Ascending aorta (tissue), 2 donors: ENCODE data around the gene HLF. TPM values are rescaled to one million over a fixed set of nuclear protein-coding genes. Genes with fewer than 3 reads are reported as not detected.

ENCODE experiments used
- DNase-seq, 2 donors: peaks; one replicate each; pipeline ENCODE4 v3.0.0-alpha.2; 2019; ENCODE audit warnings: low spot score in 2 of 2
- H3K27ac ChIP-seq, 2 donors: fragments of 200-600 bp; sonication (generic); one replicate each; pipeline ENCODE4 v1.5.1; 2016 to 2017; ENCODE audit warnings: mild to moderate bottlenecking in 1 of 2
- H3K27me3 ChIP-seq: fragments of 200-600 bp; sonication (generic); one replicate; pipeline ENCODE4 v1.5.1; 2017
- H3K36me3 ChIP-seq, 2 donors: fragments of 200-600 bp; sonication (generic); one replicate each; pipeline ENCODE4 v1.5.1; 2016
- H3K4me1 ChIP-seq, 2 donors: fragments of 200-600 bp; sonication (generic); one replicate each; pipeline ENCODE4 v1.5.1; 2016 to 2017; ENCODE audit warnings: mild to moderate bottlenecking in 1 of 2
- H3K4me3 ChIP-seq, 2 donors: fragments of 200-600 bp; sonication (generic); one replicate each; pipeline ENCODE4 v1.5.1; 2016 to 2017; ENCODE audit warnings: mild to moderate bottlenecking in 1 of 2
- H3K9me3 ChIP-seq, 2 donors: fragments of 200-600 bp; sonication (generic); one replicate each; pipeline ENCODE4 v1.5.1; 2016
- intact Hi-C: fragments of 100-400 bp; cut with DNase I; formaldehyde crosslinking; loops from one replicate; pipeline ENCODE4 v1.15.1; 2023
- total RNA-seq: library from RNA; depleted of rRNA; stranded (reverse); fragments of >200 nt; gene quantifications from one replicate; pipeline ENCODE4 v1.1.0, GENCODE V29; 2016
- TF ChIP-seq, protein P1 (sequence below), 3 experiments: fragments of 200-600 bp in 2 of 3; fragments of 450-650 bp in 1 of 3; sonication (generic) in 2 of 3; IDR thresholded peaks; one replicate each; pipeline ENCODE4 v1.5.1; 2016 to 2019; ENCODE audit warnings: antibody characterized with exemption in 3 of 3, mild to moderate bottlenecking in 1 of 3, moderate library complexity in 1 of 3

HLF gene
- total RNA-seq, 1 donor from 2014 or later: 11.3 TPM

DNA sequence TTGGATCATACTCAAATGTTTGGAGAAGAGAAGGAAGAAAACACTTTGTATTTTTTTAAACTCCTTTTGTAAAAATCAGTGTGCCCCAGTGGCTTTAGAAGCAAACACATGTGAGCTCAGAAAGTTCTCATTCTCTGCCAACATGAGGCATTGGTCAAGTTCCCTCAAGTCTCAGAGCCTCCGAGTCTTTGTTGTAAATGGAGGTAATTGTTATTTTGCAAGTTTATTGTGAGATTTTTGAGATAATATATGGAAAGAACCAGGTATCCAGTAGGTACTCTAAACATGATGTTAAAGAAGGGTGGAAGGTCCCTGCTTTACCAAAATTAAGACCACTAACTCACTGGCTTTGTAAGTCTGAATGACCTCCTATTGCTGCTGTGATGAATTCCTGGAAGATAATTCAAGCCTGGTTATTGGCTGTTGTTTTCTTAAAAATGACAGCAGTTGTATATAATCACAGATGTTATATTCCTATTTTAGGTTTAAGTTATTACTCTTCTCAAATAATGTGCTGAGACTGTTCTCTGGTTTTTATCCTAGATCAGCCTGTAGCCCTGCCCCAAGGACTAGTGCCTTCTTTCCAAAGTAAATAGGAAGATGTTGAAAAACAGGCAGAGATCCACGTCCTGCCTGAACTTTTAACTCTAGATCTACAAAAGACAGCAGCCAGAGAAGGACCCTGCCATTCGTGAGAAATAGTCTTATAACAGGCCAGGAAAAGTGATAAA is 2.4 kb downstream of the HLF start:
- Histone ChIP-seq H3K4me3 (peak overlapping the region; percentile 60 to 85), H3K27me3 (no peaks in the 10 kb centered on the region), H3K36me3 (no peaks in the 10 kb centered on the region), H3K4me1 (peaks cover 10 to 17% of the 10 kb centered on the region in 2 donors), H3K27ac (peak overlapping the region; percentile 85 to 90), H3K9me3 (no peaks in the 10 kb centered on the region)
- TF ChIP-seq, protein P1, sequence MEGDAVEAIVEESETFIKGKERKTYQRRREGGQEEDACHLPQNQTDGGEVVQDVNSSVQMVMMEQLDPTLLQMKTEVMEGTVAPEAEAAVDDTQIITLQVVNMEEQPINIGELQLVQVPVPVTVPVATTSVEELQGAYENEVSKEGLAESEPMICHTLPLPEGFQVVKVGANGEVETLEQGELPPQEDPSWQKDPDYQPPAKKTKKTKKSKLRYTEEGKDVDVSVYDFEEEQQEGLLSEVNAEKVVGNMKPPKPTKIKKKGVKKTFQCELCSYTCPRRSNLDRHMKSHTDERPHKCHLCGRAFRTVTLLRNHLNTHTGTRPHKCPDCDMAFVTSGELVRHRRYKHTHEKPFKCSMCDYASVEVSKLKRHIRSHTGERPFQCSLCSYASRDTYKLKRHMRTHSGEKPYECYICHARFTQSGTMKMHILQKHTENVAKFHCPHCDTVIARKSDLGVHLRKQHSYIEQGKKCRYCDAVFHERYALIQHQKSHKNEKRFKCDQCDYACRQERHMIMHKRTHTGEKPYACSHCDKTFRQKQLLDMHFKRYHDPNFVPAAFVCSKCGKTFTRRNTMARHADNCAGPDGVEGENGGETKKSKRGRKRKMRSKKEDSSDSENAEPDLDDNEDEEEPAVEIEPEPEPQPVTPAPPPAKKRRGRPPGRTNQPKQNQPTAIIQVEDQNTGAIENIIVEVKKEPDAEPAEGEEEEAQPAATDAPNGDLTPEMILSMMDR (IDR thresholded peaks at IDR 0.05): no peak
- intact Hi-C loops: loop anchor here (10.0 kb wide), 3 partner anchors 488 to 1838 kb away; partner anchors contain the start of genes C17orf67, DGKE and PCTP
- DNase-seq: no peak

GRCh38 chr17:55267777-55268648 is 3.3 kb downstream of the HLF start:
- Histone ChIP-seq H3K4me1 (peaks cover 13 to 23% of the 10 kb centered on the region in 2 donors), H3K9me3 (no peaks in the 10 kb centered on the region), H3K27ac (peak overlapping the region; percentile 85 to 90), H3K27me3 (no peaks in the 10 kb centered on the region), H3K36me3 (no peaks in the 10 kb centered on the region), H3K4me3 (peak overlapping the region; percentile 2 to 85)
- intact Hi-C loops: loop anchor here (10.0 kb wide), 3 partner anchors 487 to 1837 kb away; partner anchors contain the start of genes C17orf67, DGKE and PCTP
- TF ChIP-seq, protein P1 (IDR thresholded peaks at IDR 0.05): no peak
- no peak for DNase-seq

DNA sequence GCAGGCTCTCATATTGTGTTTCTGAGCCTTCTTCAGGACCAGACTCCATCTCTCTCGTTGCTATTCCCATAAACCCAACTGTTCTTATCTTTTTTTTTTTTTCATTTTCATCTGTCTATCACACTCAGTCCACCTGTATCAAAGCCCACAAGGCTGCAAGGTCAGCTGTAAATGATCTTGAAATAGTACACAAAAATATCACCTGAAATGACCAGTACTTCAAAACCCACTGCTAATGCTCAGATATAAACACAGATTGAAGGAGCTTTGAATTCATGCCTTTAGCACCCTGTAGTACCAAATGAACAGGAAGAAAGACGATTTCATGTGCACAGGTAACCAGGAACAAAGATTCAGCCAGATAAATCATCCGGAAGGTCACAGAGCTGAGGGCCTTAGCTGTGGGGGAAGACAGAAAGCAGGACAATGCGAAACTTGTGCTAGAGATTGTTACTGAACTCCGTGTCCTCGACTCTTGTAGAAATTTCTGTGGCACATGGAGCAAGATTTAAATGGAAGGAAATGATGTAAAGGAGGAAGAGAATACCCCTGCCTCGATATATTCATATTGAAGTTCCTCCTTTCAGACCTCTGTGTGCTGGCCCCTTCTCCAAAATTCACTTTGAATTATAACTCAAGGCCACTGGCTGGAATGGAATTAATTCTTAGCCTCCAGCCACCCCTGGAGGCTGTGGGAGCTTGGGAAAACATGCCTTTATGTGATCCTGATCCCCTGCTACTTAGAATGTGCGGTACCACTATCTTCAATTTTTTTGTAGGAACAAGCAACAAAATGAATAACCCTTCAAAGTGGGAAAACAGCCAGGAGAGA is 4.1 kb downstream of the HLF start:
- Histone ChIP-seq H3K27ac (peak overlapping the region; percentile 85 to 90), H3K27me3 (no peaks in the 10 kb centered on the region), H3K9me3 (no peaks in the 10 kb centered on the region), H3K4me3 (peak overlapping the region; percentile 2 to 85), H3K36me3 (no peaks in the 10 kb centered on the region), H3K4me1 (peaks cover 11 to 24% of the 10 kb centered on the region in 2 donors)
- TF ChIP-seq, protein P1 (IDR thresholded peaks at IDR 0.05): no peak
- DNase-seq: no peak
- intact Hi-C loops: loop anchor here (10.0 kb wide), 3 partner anchors 486 to 1836 kb away; partner anchors contain the start of genes C17orf67, DGKE and PCTP

GRCh38 chr17:55269894-55270293 is 5.1 kb downstream of the HLF start:
- peaks cover 14 to 30% of the 10 kb centered on the region in 2 donors for H3K4me1 ChIP-seq
- TF ChIP-seq, protein P1 (IDR thresholded peaks at IDR 0.05): no peak
- intact Hi-C loops: loop anchor here (10.0 kb wide), 4 partner anchors 365 to 1835 kb away; partner anchors contain the start of genes C17orf67, DGKE, PCTP and TOM1L1

DNA sequence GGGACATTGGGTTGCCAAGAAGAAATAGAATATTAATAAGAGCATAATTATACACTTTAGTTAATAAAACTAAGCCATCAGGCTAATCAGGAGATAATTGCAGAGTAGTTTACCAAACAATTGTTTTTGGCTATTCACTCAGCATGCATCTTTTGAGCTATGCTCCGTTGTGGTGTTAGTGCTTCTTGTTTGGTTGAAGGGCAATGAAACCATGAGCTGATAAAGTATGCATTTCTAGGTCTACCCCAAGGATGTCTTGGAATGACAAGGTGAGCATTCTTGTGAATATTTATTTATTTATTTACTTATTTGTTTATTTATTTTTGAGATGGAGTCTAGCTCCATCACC is 6.4 kb downstream of the HLF start:
- Histone ChIP-seq H3K4me1 (peaks cover 14 to 40% of the 10 kb centered on the region in 2 donors), H3K27me3 (no peaks in the 10 kb centered on the region), H3K36me3 (no peaks in the 10 kb centered on the region), H3K4me3 (no peak overlapping the region), H3K9me3 (no peaks in the 10 kb centered on the region), H3K27ac (peak overlapping the region; percentile 12 to 83)
- intact Hi-C loops: loop anchor here (10.0 kb wide), 1 partner anchor 366 kb away; the partner anchor contains the start of gene TOM1L1
- no peak for DNase-seq
- TF ChIP-seq, protein P1 (IDR thresholded peaks at IDR 0.05): no peak

More at GRCh38 chr17:55269894-55270293, 5.1 kb downstream of the HLF start:
- Histone ChIP-seq H3K27ac (no peak overlapping the region), H3K4me3 (no peak overlapping the region), H3K36me3 (no peaks in the 10 kb centered on the region), H3K9me3 (no peaks in the 10 kb centered on the region), H3K27me3 (no peaks in the 10 kb centered on the region)
- DNase-seq: no peak
